B cell (primary cell): ENCODE data around the gene FHIT. TPM values are rescaled to one million over a fixed set of nuclear protein-coding genes. Genes with fewer than 3 reads are reported as not detected.
"Not testable (repeated sequence)": the region's sequence is repeated elsewhere in the genome, so short reads cannot be mapped to it uniquely, and the experiment has no call there.

Source experiments
- ATAC-seq: fragments of 200-7000 bp; cut with Tn5 transposase; one replicate; pipeline ENCODE4 v1.10.0; 2021; ENCODE audit warnings: low read depth, mild to moderate bottlenecking, moderate number of reproducible peaks, moderate library complexity
- CTCF ChIA-PET: fragments of 350-600 bp; sonication (Branson Sonifier 250); formaldehyde crosslinking; loops from one replicate; lab custom pipeline; 2021; ENCODE audit warnings: antibody characterized with exemption, inconsistent platforms; lab: Charles Lee
- POLR2A ChIA-PET: fragments of 350-600 bp; sonication (Branson Sonifier 250); formaldehyde crosslinking; loops from one replicate; lab custom pipeline; 2021; ENCODE audit warnings: antibody characterized with exemption; lab: Charles Lee
- DNase-seq: peaks from one replicate; pipeline ENCODE4 v3.0.0; 2013
- H2AFZ ChIP-seq: 2 replicates; pipeline ENCODE4 v1.6.1; 2012; ENCODE audit warnings: mild to moderate bottlenecking, low read depth, low read length; ENCODE audit not compliant: insufficient read depth, poor library complexity, severe bottlenecking
- H3K27ac ChIP-seq, 2 donors: 1 replicate in 1 of 2; 2 replicates in 1 of 2; pipeline ENCODE4 v1.5.1; 2012 to 2013; ENCODE audit warnings: low read length in 2 of 2, mild to moderate bottlenecking in 2 of 2, moderate library complexity in 1 of 2
- H3K27me3 ChIP-seq, 4 experiments: fragments of 200-600 bp in 1 of 4; sonication (generic) in 1 of 4; replicated peaks in 1 of 4; 1 replicate in 2 of 4; 2 replicates in 2 of 4; pipeline versions ENCODE4 v1.6.1 to v1.7.0; 2013 to 2016; ENCODE audit warnings: low read length in 3 of 4, mild to moderate bottlenecking in 2 of 4, mixed read lengths in 1 of 4, moderate library complexity in 1 of 4; ENCODE audit not compliant: insufficient read depth in 4 of 4, control insufficient read depth in 3 of 4; ENCODE audit errors: control extremely low read depth in 1 of 4
- H3K36me3 ChIP-seq, 2 experiments: replicated peaks in 1 of 2; 1 replicate in 1 of 2; 2 replicates in 1 of 2; pipeline versions ENCODE4 v1.6.1 to v1.7.1; 2013; ENCODE audit warnings: low read length in 1 of 2; ENCODE audit not compliant: insufficient read depth in 2 of 2, control insufficient read depth in 1 of 2; ENCODE audit errors: control extremely low read depth in 1 of 2, extremely low read depth in 1 of 2
- H3K4me1 ChIP-seq, 2 donors: fragments of 200-600 bp in 1 of 2; sonication (generic) in 1 of 2; 1 replicate in 1 of 2; 2 replicates in 1 of 2; pipeline versions ENCODE4 v1.5.1 to v1.6.1; 2013 to 2017; ENCODE audit warnings: low read length in 2 of 2; ENCODE audit not compliant: control insufficient read depth in 2 of 2, insufficient read depth in 2 of 2
- H3K4me2 ChIP-seq: replicated peaks from 2 replicates; pipeline ENCODE3; 2012; ENCODE audit warnings: mild to moderate bottlenecking, low read depth, low read length; ENCODE audit not compliant: poor library complexity, severe bottlenecking
- H3K4me3 ChIP-seq, 5 experiments: fragments of 200-600 bp in 1 of 5; sonication (generic) in 1 of 5; 1 replicate in 3 of 5; 2 replicates in 2 of 5; pipeline versions ENCODE4 v1.5.1 to v1.7.0; 2011 to 2016; ENCODE audit warnings: low read length in 4 of 5, mild to moderate bottlenecking in 4 of 5, low read depth in 2 of 5, control low read depth in 1 of 5, moderate library complexity in 1 of 5; ENCODE audit not compliant: insufficient read depth in 1 of 5; ENCODE audit errors: control extremely low read depth in 1 of 5, extremely low read depth in 1 of 5
- H3K79me2 ChIP-seq: fragments of 200-600 bp; sonication (generic); one replicate; pipeline ENCODE4 v1.6.0; 2016; ENCODE audit warnings: low read length; ENCODE audit not compliant: control insufficient read depth, insufficient read depth
- H3K9ac ChIP-seq: fragments of 200-600 bp; sonication (generic); 2 replicates; pipeline ENCODE4 v1.6.1; 2017; ENCODE audit warnings: mild to moderate bottlenecking, low read length, moderate library complexity
- H3K9me3 ChIP-seq, 3 donors: one replicate each; pipeline versions ENCODE4 v1.6.1 to v1.7.1; 2013; ENCODE audit warnings: low read length in 2 of 3; ENCODE audit not compliant: control insufficient read depth in 2 of 3, insufficient read depth in 1 of 3; ENCODE audit errors: control extremely low read depth in 1 of 3
- H4K20me1 ChIP-seq: 2 replicates; pipeline ENCODE4 v1.6.0; 2012; ENCODE audit warnings: mild to moderate bottlenecking, low read length; ENCODE audit not compliant: insufficient read depth, control insufficient read depth, poor library complexity, severe bottlenecking
- H3K27ac Mint-ChIP-seq: one replicate; pipeline ENCODE4 v1.8.0; 2021; ENCODE audit warnings: mixed read lengths
- H3K27me3 Mint-ChIP-seq: one replicate; pipeline ENCODE4 v1.8.0; 2021; ENCODE audit warnings: mixed read lengths
- H3K4me1 Mint-ChIP-seq: one replicate; pipeline ENCODE4 v1.8.0; 2021; ENCODE audit warnings: mixed read lengths
- H3K4me3 Mint-ChIP-seq: one replicate; pipeline ENCODE4 v1.8.0; 2021; ENCODE audit warnings: mixed read lengths
- H3K9me3 Mint-ChIP-seq: one replicate; pipeline ENCODE4 v1.8.0; 2022; ENCODE audit warnings: mixed read lengths; ENCODE audit not compliant: insufficient read depth
- CTCF ChIP-seq: fragments of 200-600 bp; IDR thresholded peaks from one replicate; pipeline ENCODE4 v1.8.0; 2022; ENCODE audit warnings: antibody characterized with exemption, mild to moderate bottlenecking
- EZH2 ChIP-seq: IDR thresholded peaks from 2 replicates; pipeline ENCODE4 v1.6.1; 2012; ENCODE audit warnings: borderline replicate concordance, low read depth, mild to moderate bottlenecking, moderate library complexity, low read length; ENCODE audit not compliant: insufficient read depth, poor library complexity, severe bottlenecking
- WGBS: methylation state at CpG from one replicate; pipeline ENCODE4 v1.1.5; 2013; ENCODE audit warnings: missing lambda C conversion rate; ENCODE audit not compliant: insufficient coverage; 5-methylcytosine and 5-hydroxymethylcytosine counted together
- intact Hi-C: fragments of 100-400 bp; cut with micrococcal nuclease; formaldehyde crosslinking; loops from one replicate; pipeline ENCODE4 v1.10.0; 2022
- polyA plus RNA-seq: library from polyadenylated mRNA; depleted of rRNA; stranded (reverse); fragments of >200 nt; gene quantifications from 2 replicates; pipeline ENCODE4 v1.2.3, GENCODE V29; 2012
- total RNA-seq, 2 donors: library from RNA; stranded (reverse); fragments of 120-200 nt in 1 of 2; gene quantifications; 1 replicate in 1 of 2; 2 replicates in 1 of 2; pipeline versions ENCODE4 v1.2.3 to v1.2.4, GENCODE V29; 2013 to 2022

Gene FHIT
- total and polyA plus RNA-seq, 2 donors (not counting 1 experiment from before 2014, with no cell fraction given) = 1.7 to 7.8 TPM

- Mint-ChIP-seq H3K27ac (no peak overlapping the region), H3K9me3 (peaks cover 3% of the 10 kb centered on the region), H3K27me3 (no peaks in the 10 kb centered on the region), H3K4me3 (no peak overlapping the region), H3K4me1 (peaks cover 7% of the 10 kb centered on the region)
- Histone ChIP-seq H3K27me3 (no peaks in the 10 kb centered on the region), H3K27ac (no peak overlapping the region), H3K36me3 (no peaks in the 10 kb centered on the region), H2AFZ (no peak overlapping the region), H3K9me3 (no peaks in the 10 kb centered on the region), H4K20me1 (no peaks in the 10 kb centered on the region), H3K9ac (no peak overlapping the region), H3K79me2 (no peaks in the 10 kb centered on the region), H3K4me2 (no peak overlapping the region), H3K4me3 (no peak overlapping the region), H3K4me1 (no peaks in the 10 kb centered on the region)
- ChIA-PET CTCF (no interaction called here), POLR2A (no interaction called here)
- DNase-seq (no peak), ATAC-seq (no peak)
- intact Hi-C loops = no loop called here
- no peak for TF ChIP-seq CTCF
- TF ChIP-seq EZH2 = no peak
- WGBS = no CpG with 5 or more reads among the region's 2 CpGs
Observed at GRCh38 chr3:60549863-60550262, 701.4 kb downstream of the FHIT start.

DNA sequence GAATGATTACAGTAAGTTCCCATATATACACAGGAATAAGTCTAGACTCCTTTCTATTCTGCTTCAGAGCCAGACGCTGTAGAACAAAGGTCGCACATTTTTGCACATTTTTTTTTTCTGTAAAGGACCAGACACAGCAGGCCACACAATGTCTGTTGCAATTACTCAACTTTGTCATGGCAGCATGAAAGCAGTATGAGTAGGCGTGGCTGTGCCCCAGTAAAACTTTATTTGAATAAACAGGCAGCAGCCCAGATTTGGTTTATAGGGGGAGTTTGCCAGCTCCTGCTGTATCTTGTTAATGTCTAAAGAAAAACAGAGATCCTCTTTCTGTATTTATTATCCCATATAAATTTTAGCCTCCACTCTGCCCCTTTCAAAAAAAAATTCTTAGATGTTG is 708.3 kb downstream of the FHIT start:
- Histone ChIP-seq H3K36me3 (no peaks in the 10 kb centered on the region), H3K4me2 (no peak overlapping the region), H3K79me2 (no peaks in the 10 kb centered on the region), H3K4me1 (no peaks in the 10 kb centered on the region), H3K9me3 (peaks cover 0 to 1% (median 0%) of the 10 kb centered on the region in 3 donors), H4K20me1 (no peaks in the 10 kb centered on the region), H3K9ac (no peak overlapping the region), H3K4me3 (no peak overlapping the region), H2AFZ (no peak overlapping the region), H3K27ac (no peak overlapping the region), H3K27me3 (no peaks in the 10 kb centered on the region)
- ATAC-seq (no peak), DNase-seq (no peak)
- TF ChIP-seq CTCF = no peak
- TF ChIP-seq EZH2 = no peak
- Mint-ChIP-seq H3K4me1 (peaks cover 7% of the 10 kb centered on the region), H3K27me3 (no peaks in the 10 kb centered on the region), H3K27ac (no peak overlapping the region), H3K4me3 (no peak overlapping the region), H3K9me3 (peaks cover 4% of the 10 kb centered on the region)
- ChIA-PET CTCF (no interaction called here), POLR2A (no interaction called here)
- intact Hi-C loops = no loop called here
- 100% methylated on average over 2 of the region's 3 CpGs for WGBS

DNA sequence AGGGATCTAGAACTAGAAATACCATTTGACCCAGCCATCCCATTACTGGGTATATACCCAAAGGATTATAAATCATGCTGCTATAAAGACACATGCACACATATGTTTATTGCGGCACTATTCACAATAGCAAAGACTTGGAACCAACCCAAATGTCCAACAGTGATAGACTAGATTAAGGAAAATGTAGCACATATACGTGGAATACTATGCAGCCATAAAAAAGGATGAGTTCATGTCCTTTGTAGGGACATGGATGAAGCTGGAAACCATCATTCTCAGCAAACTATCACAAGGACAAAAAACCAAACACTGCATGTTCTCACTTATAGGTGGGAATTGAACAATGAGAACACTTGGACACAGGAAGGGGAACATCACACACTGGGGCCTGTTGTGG is 711.9 kb downstream of the FHIT start:
- H3K4me2 ChIP-seq, CTCF ChIA-PET, H3K4me1 Mint-ChIP-seq, ATAC-seq, H3K79me2 ChIP-seq, H3K27me3 Mint-ChIP-seq, H3K9me3 Mint-ChIP-seq, H3K27me3 ChIP-seq, POLR2A ChIA-PET, H3K4me3 Mint-ChIP-seq, H3K36me3 ChIP-seq, H3K27ac Mint-ChIP-seq, H2AFZ ChIP-seq, H4K20me1 ChIP-seq, H3K9me3 ChIP-seq, DNase-seq, H3K27ac ChIP-seq, H3K4me3 ChIP-seq, H3K4me1 ChIP-seq, intact Hi-C loops, H3K9ac ChIP-seq: not testable (repeated sequence)
- no CpG with 5 or more reads among the region's 2 CpGs for WGBS
